Measurements from ENCODE around the gene USP27X.
A peak's percentile ranks its signal among the peaks of the same experiment; 100 is the strongest.

USP27X gene

DNA sequence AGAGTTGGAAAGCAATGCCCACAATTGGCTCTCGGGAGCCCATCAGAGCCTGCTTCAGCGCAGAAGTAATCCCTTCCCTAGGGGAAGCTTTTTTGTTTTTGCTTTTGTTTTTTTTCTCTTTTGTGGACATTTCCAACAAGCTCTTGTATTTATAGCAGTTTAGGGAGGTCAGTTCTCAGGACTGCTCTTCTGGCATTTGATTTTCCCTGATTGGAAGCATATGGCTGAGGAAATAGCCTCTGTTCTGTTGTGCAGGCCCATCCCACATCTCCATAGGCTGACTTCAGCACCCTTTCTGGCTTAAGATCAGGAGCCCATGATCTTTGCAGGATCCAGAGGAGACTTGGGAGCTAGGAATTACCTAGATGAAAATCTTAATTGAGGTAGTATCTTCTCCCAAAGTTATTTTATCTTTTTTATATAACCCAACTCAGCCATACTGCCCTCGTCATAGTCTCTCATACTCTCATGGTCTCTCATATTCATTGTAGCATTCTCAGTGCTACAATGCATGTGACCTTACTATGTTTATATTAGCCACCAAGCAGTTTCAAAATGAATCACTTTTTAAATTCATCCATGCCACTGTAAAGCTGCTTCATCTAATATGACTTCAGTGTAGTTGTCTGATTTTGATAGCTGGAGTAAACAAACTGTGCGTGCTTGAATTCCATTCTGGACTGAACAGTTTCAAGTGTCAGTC, 33.4 kb upstream of the USP27X start:
- Histone ChIP-seq H3K79me2 (no peaks in the 10 kb centered on the region), H3K27ac (no peak overlapping the region), H3K4me1 (no peaks in the 10 kb centered on the region), H3K36me3 (ENCODE audit: control insufficient read depth, insufficient read depth, low read length) (no peaks in the 10 kb centered on the region), H3K9ac (no peak overlapping the region), H3K9me3 (ENCODE audit: control insufficient read depth, low read length) (no peaks in the 10 kb centered on the region), H3K4me2 (ENCODE audit: low read length) (no peak overlapping the region), H2AFZ (no peak overlapping the region), H3K27me3 (ENCODE audit: control insufficient read depth, insufficient read depth, low read length) (no peaks in the 10 kb centered on the region), H3K4me3 (ENCODE audit: low read depth, low read length) (no peak overlapping the region)
- TF ChIP-seq, protein P1, sequence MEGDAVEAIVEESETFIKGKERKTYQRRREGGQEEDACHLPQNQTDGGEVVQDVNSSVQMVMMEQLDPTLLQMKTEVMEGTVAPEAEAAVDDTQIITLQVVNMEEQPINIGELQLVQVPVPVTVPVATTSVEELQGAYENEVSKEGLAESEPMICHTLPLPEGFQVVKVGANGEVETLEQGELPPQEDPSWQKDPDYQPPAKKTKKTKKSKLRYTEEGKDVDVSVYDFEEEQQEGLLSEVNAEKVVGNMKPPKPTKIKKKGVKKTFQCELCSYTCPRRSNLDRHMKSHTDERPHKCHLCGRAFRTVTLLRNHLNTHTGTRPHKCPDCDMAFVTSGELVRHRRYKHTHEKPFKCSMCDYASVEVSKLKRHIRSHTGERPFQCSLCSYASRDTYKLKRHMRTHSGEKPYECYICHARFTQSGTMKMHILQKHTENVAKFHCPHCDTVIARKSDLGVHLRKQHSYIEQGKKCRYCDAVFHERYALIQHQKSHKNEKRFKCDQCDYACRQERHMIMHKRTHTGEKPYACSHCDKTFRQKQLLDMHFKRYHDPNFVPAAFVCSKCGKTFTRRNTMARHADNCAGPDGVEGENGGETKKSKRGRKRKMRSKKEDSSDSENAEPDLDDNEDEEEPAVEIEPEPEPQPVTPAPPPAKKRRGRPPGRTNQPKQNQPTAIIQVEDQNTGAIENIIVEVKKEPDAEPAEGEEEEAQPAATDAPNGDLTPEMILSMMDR (IDR thresholded peaks at IDR 0.05): no peak

DNA sequence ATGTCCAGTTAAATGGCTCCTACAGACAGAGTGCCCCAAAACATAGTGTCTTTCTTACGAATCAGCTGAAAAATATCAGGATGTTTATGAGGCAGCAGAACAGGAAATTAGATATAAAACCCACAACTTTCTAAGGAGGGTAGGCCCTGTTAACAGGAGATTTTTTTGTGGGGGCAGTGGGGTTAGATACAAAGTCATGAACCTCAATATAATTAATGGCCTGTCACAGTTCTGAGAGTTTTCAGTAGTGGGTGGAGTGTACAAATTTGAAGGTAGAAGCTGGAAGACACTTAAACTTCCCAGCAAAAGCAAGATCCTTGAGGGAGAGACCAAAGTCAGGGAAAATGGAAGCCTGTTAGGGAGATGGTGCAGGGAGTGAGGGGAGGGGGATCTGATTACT, 32.8 kb upstream of the USP27X start:
- Histone ChIP-seq H3K27me3 (ENCODE audit: control insufficient read depth, insufficient read depth, low read length) (no peaks in the 10 kb centered on the region), H3K4me2 (ENCODE audit: low read length) (no peak overlapping the region), H2AFZ (no peak overlapping the region), H3K9ac (no peak overlapping the region), H3K27ac (no peak overlapping the region), H3K36me3 (ENCODE audit: control insufficient read depth, insufficient read depth, low read length) (no peaks in the 10 kb centered on the region), H3K4me1 (no peaks in the 10 kb centered on the region), H3K9me3 (ENCODE audit: control insufficient read depth, low read length) (no peaks in the 10 kb centered on the region), H3K4me3 (ENCODE audit: low read depth, low read length) (no peak overlapping the region), H3K79me2 (no peaks in the 10 kb centered on the region)
- TF ChIP-seq, protein P1 (IDR thresholded peaks at IDR 0.05): no peak

DNA sequence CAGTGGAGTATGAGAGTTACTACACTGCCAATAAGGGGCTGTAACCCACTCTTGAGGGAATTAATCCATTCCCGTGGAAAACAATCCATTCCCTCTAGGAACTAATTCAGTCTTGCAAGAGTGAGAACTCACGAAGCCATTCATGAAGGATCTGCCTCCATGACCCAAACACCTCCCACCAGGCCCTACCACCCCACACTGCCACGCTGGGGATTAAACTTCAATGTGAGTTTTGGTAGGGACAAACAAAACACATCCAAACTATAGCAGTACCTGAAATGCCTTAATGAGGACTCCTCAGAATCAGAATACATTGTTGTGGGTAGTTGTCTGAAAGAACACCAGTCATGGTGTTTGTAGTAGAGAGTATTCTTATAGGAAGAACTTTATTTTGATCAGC, 31.0 kb upstream of the USP27X start:
- TF ChIP-seq, protein P1 (IDR thresholded peaks at IDR 0.05): no peak
- H2AFZ ChIP-seq: no peak overlapping the region

DNA sequence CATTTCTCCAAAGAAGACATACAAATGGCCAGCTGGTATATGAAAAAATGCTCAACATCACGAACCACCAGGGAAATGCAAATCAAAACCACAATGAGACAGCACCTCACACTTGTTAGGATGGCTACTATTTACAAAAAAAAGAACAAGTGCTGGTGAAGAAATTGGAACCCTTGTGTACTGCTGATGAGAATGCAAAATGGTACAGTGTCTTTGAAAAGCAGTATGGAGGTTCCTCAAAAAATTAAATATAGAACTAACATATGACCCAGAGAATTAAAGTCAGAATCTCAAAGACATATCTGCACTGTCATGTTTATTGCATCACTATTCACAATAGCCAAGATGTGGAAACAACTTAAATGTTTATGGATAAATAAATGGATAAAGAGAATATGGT, 29.3 kb upstream of the USP27X start:
- TF ChIP-seq, protein P1 (IDR thresholded peaks at IDR 0.05): no peak
- H2AFZ ChIP-seq: no peak overlapping the region

More for the DNA sequence above, 31.0 kb upstream of the USP27X start:
- no peak overlapping the region for H3K4me3 ChIP-seq (ENCODE audit: low read depth, low read length)
- H3K27ac ChIP-seq: no peak overlapping the region
- H3K9me3 ChIP-seq (ENCODE audit: control insufficient read depth, low read length): no peaks in the 10 kb centered on the region
- H3K36me3 ChIP-seq (ENCODE audit: control insufficient read depth, insufficient read depth, low read length): no peaks in the 10 kb centered on the region
- no peaks in the 10 kb centered on the region for H3K4me1 ChIP-seq
- no peaks in the 10 kb centered on the region for H3K79me2 ChIP-seq
- no peaks in the 10 kb centered on the region for H3K27me3 ChIP-seq (ENCODE audit: control insufficient read depth, insufficient read depth, low read length)
- no peak overlapping the region for H3K4me2 ChIP-seq (ENCODE audit: low read length)
- no peak overlapping the region for H3K9ac ChIP-seq

DNA sequence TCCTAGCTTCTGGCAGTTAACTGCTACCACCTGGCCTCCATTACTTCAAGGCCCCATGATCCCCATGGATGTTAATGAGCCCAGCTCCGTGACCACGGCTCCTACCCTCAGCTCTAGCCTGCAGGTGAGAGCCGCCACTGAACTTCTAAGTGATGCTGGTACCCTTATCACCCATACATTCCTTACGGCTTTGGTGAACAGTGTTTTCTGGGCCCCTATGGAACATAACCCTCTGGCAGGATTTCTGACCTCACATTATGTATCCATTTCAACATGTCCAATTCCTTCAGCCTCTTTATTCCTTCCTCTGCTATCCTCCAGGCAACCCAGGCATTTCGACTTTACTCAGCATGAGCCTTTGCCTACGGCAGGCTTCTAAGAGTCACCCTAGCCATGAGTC, 25.6 kb upstream of the USP27X start:
- H3K4me3 ChIP-seq (ENCODE audit: low read depth, low read length): no peak overlapping the region
- TF ChIP-seq, protein P1 (IDR thresholded peaks at IDR 0.05): no peak
- H3K9ac ChIP-seq: no peak overlapping the region
- H2AFZ ChIP-seq: peak overlapping the region; percentile 33
- H3K4me1 ChIP-seq: no peaks in the 10 kb centered on the region
- no peak overlapping the region for H3K4me2 ChIP-seq (ENCODE audit: low read length)
- no peaks in the 10 kb centered on the region for H3K36me3 ChIP-seq (ENCODE audit: control insufficient read depth, insufficient read depth, low read length)
- H3K79me2 ChIP-seq: no peaks in the 10 kb centered on the region
- H3K27ac ChIP-seq: no peak overlapping the region
- no peaks in the 10 kb centered on the region for H3K27me3 ChIP-seq (ENCODE audit: control insufficient read depth, insufficient read depth, low read length)
- no peaks in the 10 kb centered on the region for H3K9me3 ChIP-seq (ENCODE audit: control insufficient read depth, low read length)

More for the DNA sequence above, 29.3 kb upstream of the USP27X start:
- H3K27me3 ChIP-seq (ENCODE audit: control insufficient read depth, insufficient read depth, low read length): no peaks in the 10 kb centered on the region
- no peaks in the 10 kb centered on the region for H3K79me2 ChIP-seq
- no peaks in the 10 kb centered on the region for H3K9me3 ChIP-seq (ENCODE audit: control insufficient read depth, low read length)
- H3K4me3 ChIP-seq (ENCODE audit: low read depth, low read length): no peak overlapping the region
- H3K27ac ChIP-seq: no peak overlapping the region
- no peak overlapping the region for H3K9ac ChIP-seq
- no peaks in the 10 kb centered on the region for H3K4me1 ChIP-seq
- H3K36me3 ChIP-seq (ENCODE audit: control insufficient read depth, insufficient read depth, low read length): no peaks in the 10 kb centered on the region
- no peak overlapping the region for H3K4me2 ChIP-seq (ENCODE audit: low read length)
